Measurements from ENCODE around the gene BACH2.

Gene BACH2

GRCh38 chr6:90098001-90098531 lies 198.6 kb downstream of the BACH2 start:
- DNase-seq (ENCODE audit: low read depth in 2 of 2) = no peak

GRCh38 chr6:90097356-90097755 lies 199.3 kb downstream of the BACH2 start:
- no peak for DNase-seq (ENCODE audit: low read depth in 2 of 2)

GRCh38 chr6:90096818-90097217 lies 199.8 kb downstream of the BACH2 start:
- DNase-seq (ENCODE audit: low read depth in 2 of 2) = no peak

GRCh38 chr6:90095788-90096187 lies 200.9 kb downstream of the BACH2 start:
- DNase-seq (ENCODE audit: low read depth in 2 of 2) = no peak

GRCh38 chr6:90095145-90095544 lies 201.5 kb downstream of the BACH2 start:
- no peak for DNase-seq (ENCODE audit: low read depth in 2 of 2)

- no peak for DNase-seq (ENCODE audit: low read depth in 2 of 2)
Measured at GRCh38 chr6:90093558-90094073, 203.0 kb downstream of the BACH2 start.

- DNase-seq (ENCODE audit: low read depth in 2 of 2) = no peak
Measured at GRCh38 chr6:90090866-90091265, 205.8 kb downstream of the BACH2 start.

- DNase-seq (ENCODE audit: low read depth in 2 of 2) = no peak
Measured at GRCh38 chr6:90088009-90088408, 208.6 kb downstream of the BACH2 start.

GRCh38 chr6:90087106-90087833 lies 209.4 kb downstream of the BACH2 start:
- no peak for DNase-seq (ENCODE audit: low read depth in 2 of 2)

- no peak for DNase-seq (ENCODE audit: low read depth in 2 of 2)
Measured at GRCh38 chr6:90086517-90086916, 210.1 kb downstream of the BACH2 start.

GRCh38 chr6:90083891-90084290 lies 212.8 kb downstream of the BACH2 start:
- peak; percentile 43 to 44 for DNase-seq (ENCODE audit: low read depth in 2 of 2)

- no peak for DNase-seq (ENCODE audit: low read depth in 2 of 2)
Measured at GRCh38 chr6:90082847-90083246, 213.8 kb downstream of the BACH2 start.

GRCh38 chr6:90080876-90081481 lies 215.7 kb downstream of the BACH2 start:
- peak; percentile 65 to 75 for DNase-seq (ENCODE audit: low read depth in 2 of 2)

- peak; percentile 46 to 53 for DNase-seq (ENCODE audit: low read depth in 2 of 2)
Measured at GRCh38 chr6:90079560-90080490, 216.8 kb downstream of the BACH2 start.

GRCh38 chr6:90078513-90079289 lies 217.9 kb downstream of the BACH2 start:
- DNase-seq (ENCODE audit: low read depth in 2 of 2) = peak; percentile 38 to 50

GRCh38 chr6:90076511-90077415 lies 219.9 kb downstream of the BACH2 start:
- no peak for DNase-seq (ENCODE audit: low read depth in 2 of 2)

- no peak for DNase-seq (ENCODE audit: low read depth in 2 of 2)
Measured at GRCh38 chr6:90074161-90074850, 222.3 kb downstream of the BACH2 start.

GRCh38 chr6:90072935-90073464 lies 223.6 kb downstream of the BACH2 start:
- DNase-seq (ENCODE audit: low read depth in 2 of 2) = no peak

- no peak for DNase-seq (ENCODE audit: low read depth in 2 of 2)
Measured at GRCh38 chr6:90072501-90072900, 224.1 kb downstream of the BACH2 start.
